Mucosa of stomach (tissue), 1 donor: ENCODE measurements around the gene TASP1.
"Not testable (repeated sequence)": the region's sequence is repeated elsewhere in the genome, so short reads cannot be mapped to it uniquely, and the experiment has no call there.

Experiments used
- H3K27me3 ChIP-seq: one replicate; pipeline ENCODE4 v1.7.0; 2013; ENCODE audit warnings: mild to moderate bottlenecking, low read length; ENCODE audit not compliant: control insufficient read depth, insufficient read depth
- H3K36me3 ChIP-seq: one replicate; pipeline ENCODE4 v1.7.0; 2013; ENCODE audit warnings: low read length; ENCODE audit not compliant: control insufficient read depth, insufficient read depth
- H3K4me1 ChIP-seq: one replicate; pipeline ENCODE4 v1.7.0; 2013; ENCODE audit warnings: mild to moderate bottlenecking, low read length; ENCODE audit not compliant: control insufficient read depth, insufficient read depth
- H3K4me3 ChIP-seq: one replicate; pipeline ENCODE4 v1.7.0; 2013; ENCODE audit warnings: low read length
- H3K9ac ChIP-seq: one replicate; pipeline ENCODE4 v1.7.0; 2013; ENCODE audit warnings: mild to moderate bottlenecking, low read length, moderate library complexity
- H3K9me3 ChIP-seq: one replicate; pipeline ENCODE4 v1.7.0; 2013; ENCODE audit warnings: mild to moderate bottlenecking, low read length, moderate library complexity; ENCODE audit not compliant: control insufficient read depth
- donor health status: Pancreatic carcinoma.

TASP1 gene

DNA sequence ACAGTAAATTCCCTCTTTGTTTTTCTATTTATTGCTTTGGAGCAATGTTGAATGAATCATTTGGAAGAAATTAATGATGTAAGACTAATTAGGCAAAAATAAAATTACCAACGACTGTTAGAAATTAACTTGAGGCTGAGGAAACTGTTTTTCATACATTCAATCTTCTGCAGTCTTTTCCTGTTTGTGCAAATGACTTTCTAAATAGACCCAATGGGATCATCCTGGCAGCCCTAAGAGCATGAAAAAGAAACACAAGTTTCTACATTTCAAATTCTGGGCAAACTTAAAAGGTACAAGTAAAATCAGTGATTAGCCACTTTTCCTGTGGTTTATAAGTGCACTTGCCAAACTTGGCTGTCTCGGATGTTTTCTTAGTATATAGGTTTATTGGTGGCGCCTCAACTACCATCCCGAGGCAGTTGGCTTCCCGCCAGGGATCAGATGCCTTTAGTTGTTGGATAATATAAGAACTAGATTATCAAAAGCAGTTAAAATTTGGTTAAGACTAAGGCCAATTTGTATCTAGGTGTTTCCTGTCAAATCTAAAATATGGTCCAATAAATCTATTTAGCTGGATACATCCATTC lies 236.5 kb downstream of the TASP1 start:
- H3K9me3 ChIP-seq, result no peaks in the 10 kb centered on the region

GRCh38 chr20:13401596-13401995 lies 237.1 kb downstream of the TASP1 start:
- no peaks in the 10 kb centered on the region for H3K9me3 ChIP-seq
- no peaks in the 10 kb centered on the region for H3K4me1 ChIP-seq
- H3K4me3 ChIP-seq, result no peak overlapping the region
- no peaks in the 10 kb centered on the region for H3K36me3 ChIP-seq
- no peaks in the 10 kb centered on the region for H3K27me3 ChIP-seq
- H3K9ac ChIP-seq, result no peak overlapping the region

More for the DNA sequence above, 236.5 kb downstream of the TASP1 start:
- Histone ChIP-seq H3K4me1 (no peaks in the 10 kb centered on the region), H3K9ac (no peak overlapping the region), H3K4me3 (no peak overlapping the region), H3K36me3 (no peaks in the 10 kb centered on the region), H3K27me3 (no peaks in the 10 kb centered on the region)

DNA sequence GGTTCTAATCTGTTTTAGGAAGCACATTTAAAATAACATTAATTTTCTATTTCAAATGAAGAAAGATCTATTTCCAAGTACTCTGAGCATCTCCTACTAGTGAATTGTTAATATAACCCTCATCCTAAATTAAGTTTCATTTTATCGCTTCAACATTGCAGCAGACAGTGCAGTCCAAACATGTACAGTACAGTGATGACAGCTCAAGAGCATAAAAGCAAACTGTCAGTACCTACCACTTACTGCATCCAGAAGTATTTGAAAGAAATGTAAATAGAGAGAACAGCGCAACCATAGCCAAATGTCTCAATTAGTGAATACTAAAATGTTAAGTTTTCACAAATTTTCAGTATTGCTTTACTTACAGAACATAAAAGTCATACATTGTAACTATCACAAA lies 238.3 kb downstream of the TASP1 start:
- Histone ChIP-seq H3K4me1 (no peaks in the 10 kb centered on the region), H3K9me3 (no peaks in the 10 kb centered on the region), H3K27me3 (no peaks in the 10 kb centered on the region), H3K9ac (no peak overlapping the region), H3K36me3 (no peaks in the 10 kb centered on the region), H3K4me3 (no peak overlapping the region)

DNA sequence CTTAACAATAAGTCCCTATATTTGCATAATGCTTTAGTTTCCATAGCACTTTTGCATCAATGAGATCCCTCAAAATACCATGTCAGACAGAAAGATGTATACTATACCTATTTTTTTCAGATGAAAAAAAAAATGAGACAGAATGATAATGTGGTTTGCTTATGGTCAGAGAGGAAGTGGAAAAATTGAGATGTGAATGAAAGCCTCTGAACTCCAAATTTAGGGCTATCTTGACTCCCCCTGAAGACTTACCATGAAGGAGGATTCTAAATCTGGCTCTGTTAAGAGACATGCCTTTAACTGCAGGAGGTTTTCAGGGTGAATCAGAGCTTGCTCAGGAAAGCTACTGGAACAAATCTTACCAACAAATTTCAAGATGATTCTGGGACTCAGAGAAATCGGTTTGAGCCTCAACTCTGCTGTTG lies 241.4 kb downstream of the TASP1 start:
- Histone ChIP-seq H3K36me3 (no peaks in the 10 kb centered on the region), H3K4me1 (no peaks in the 10 kb centered on the region), H3K27me3 (no peaks in the 10 kb centered on the region), H3K4me3 (no peak overlapping the region), H3K9ac (no peak overlapping the region), H3K9me3 (no peaks in the 10 kb centered on the region)

DNA sequence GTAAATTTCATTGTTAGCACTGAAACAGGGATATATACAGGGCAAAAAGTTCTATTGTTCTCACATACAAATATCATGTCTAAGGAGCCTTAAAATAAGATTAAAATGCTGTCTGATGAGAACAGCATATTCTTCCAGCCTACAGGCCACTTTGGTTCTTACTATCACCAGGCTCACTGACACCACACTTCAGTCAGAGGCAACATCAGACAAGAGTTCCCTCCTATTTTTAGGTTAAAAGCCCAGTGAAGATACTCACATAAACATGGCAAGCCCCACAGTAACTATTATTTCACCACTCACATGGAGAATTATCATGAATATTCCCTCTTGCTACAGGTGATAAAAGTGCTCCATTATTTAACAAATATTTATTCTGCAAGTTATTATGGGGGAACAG lies 241.9 kb downstream of the TASP1 start:
- H3K4me1 ChIP-seq, result no peaks in the 10 kb centered on the region
- H3K36me3 ChIP-seq, result no peaks in the 10 kb centered on the region
- H3K27me3 ChIP-seq, result no peaks in the 10 kb centered on the region
- no peaks in the 10 kb centered on the region for H3K9me3 ChIP-seq
- H3K4me3 ChIP-seq, result no peak overlapping the region
- no peak overlapping the region for H3K9ac ChIP-seq

DNA sequence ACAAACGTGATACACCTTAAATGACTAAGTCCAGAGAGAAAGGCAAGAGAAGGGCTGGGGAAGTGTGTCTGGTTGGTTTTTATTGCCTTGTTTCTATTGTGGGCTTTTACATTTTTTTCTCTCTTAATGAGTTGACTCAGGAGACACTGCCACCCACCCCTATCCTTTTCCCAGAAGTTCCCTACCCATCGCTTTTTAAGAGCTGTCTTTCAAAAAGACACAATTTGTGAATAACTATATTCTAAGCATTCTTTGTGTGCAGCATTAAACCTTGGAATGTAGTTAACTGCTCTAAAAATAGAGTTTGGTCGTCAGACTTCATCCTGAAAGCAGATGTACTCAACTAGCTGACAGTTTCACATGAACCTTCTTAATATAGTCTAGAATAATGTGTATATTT lies 242.7 kb downstream of the TASP1 start:
- H3K27me3 ChIP-seq, result no peaks in the 10 kb centered on the region
- no peaks in the 10 kb centered on the region for H3K4me1 ChIP-seq
- no peak overlapping the region for H3K4me3 ChIP-seq
- H3K36me3 ChIP-seq, result no peaks in the 10 kb centered on the region
- H3K9ac ChIP-seq, result no peak overlapping the region
- no peaks in the 10 kb centered on the region for H3K9me3 ChIP-seq

- Histone ChIP-seq H3K4me1 (no peaks in the 10 kb centered on the region), H3K36me3 (no peaks in the 10 kb centered on the region), H3K9ac (no peak overlapping the region), H3K4me3 (no peak overlapping the region), H3K9me3 (no peaks in the 10 kb centered on the region), H3K27me3 (no peaks in the 10 kb centered on the region)
These were observed 243.5 kb downstream of the TASP1 start for GRCh38 chr20:13395232-13395631.

DNA sequence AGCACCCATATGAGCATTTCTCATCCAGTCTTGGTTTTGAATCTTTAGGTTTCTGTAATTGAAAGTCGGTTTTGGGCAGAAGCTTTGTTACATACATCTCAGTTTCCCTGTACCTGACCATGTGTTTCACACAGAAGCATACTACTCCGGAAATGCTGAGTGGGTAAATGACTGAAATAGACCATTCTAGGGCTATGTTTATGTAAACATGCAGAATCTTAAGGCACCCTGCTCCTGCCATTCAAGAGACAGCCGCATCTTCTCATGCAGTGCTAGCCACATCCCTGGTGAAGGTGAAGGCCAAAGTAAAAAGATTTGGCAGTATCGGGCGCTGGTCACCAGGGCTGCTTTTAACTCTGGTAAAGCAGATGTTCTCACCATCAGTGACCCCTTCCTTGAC lies 246.3 kb downstream of the TASP1 start:
- Histone ChIP-seq H3K9me3 (no peaks in the 10 kb centered on the region), H3K4me3 (no peak overlapping the region), H3K4me1 (no peaks in the 10 kb centered on the region), H3K27me3 (no peaks in the 10 kb centered on the region), H3K36me3 (no peaks in the 10 kb centered on the region), H3K9ac (no peak overlapping the region)

DNA sequence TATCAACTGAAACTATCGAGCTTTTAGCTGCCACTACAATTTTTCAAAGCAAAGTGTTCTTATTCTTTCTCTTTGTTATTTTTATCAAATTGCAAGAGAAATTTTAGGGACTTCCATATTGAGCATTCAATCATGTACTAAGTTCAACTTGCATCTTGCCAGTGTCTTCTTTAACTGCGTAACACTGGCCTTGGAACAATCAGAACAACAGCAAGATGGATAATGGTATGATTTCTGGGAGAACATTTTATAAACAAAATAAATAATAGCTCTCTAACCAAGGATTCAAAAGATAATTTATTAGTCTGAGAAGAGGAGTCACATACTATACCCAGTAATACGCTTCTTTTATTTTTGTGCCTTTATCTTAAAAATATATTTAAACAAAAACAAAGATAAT lies 249.6 kb downstream of the TASP1 start:
- H3K4me1 ChIP-seq, result no peaks in the 10 kb centered on the region
- H3K36me3 ChIP-seq, result no peaks in the 10 kb centered on the region
- no peaks in the 10 kb centered on the region for H3K9me3 ChIP-seq
- H3K9ac ChIP-seq, result no peak overlapping the region
- H3K27me3 ChIP-seq, result no peaks in the 10 kb centered on the region
- H3K4me3 ChIP-seq, result no peak overlapping the region

- Histone ChIP-seq H3K9ac (no peak overlapping the region), H3K27me3 (no peaks in the 10 kb centered on the region)
These were observed 254.6 kb downstream of the TASP1 start for GRCh38 chr20:13384132-13384531.

GRCh38 chr20:13382786-13383185 lies 255.9 kb downstream of the TASP1 start:
- no peaks in the 10 kb centered on the region for H3K4me1 ChIP-seq
- no peaks in the 10 kb centered on the region for H3K9me3 ChIP-seq
- no peaks in the 10 kb centered on the region for H3K27me3 ChIP-seq
- H3K4me3 ChIP-seq, result no peak overlapping the region
- H3K9ac ChIP-seq, result no peak overlapping the region
- H3K36me3 ChIP-seq, result no peaks in the 10 kb centered on the region

More at GRCh38 chr20:13384132-13384531, 254.6 kb downstream of the TASP1 start:
- no peaks in the 10 kb centered on the region for H3K4me1 ChIP-seq
- no peaks in the 10 kb centered on the region for H3K36me3 ChIP-seq
- no peaks in the 10 kb centered on the region for H3K9me3 ChIP-seq
- H3K4me3 ChIP-seq, result no peak overlapping the region

- not testable (repeated sequence) for H3K9me3 ChIP-seq, H3K4me3 ChIP-seq, H3K9ac ChIP-seq, H3K4me1 ChIP-seq, H3K27me3 ChIP-seq, H3K36me3 ChIP-seq
These were observed 258.1 kb downstream of the TASP1 start for GRCh38 chr20:13380497-13381229.
